T-helper 1 cell treated with Interleukin-12 subunit alpha and Interleukin-12 subunit beta and Interleukin-4 antibody, amounts not matched to agents 30 μg/mL and 1 μg/mL, for 36 hours (primary cell): ENCODE results near the gene GRIK2.

Experiments used
- H3K27ac Mint-ChIP-seq: one replicate; pipeline ENCODE4 v1.8.0; 2021; ENCODE audit warnings: mild to moderate bottlenecking, mixed read lengths
- H3K27me3 Mint-ChIP-seq: one replicate; pipeline ENCODE4 v1.8.0; 2021; ENCODE audit warnings: low read depth, mixed read lengths
- H3K36me3 Mint-ChIP-seq: one replicate; pipeline ENCODE4 v1.8.0; 2021; ENCODE audit warnings: low read depth, mixed read lengths
- H3K4me1 Mint-ChIP-seq: one replicate; pipeline ENCODE4 v1.8.0; 2021; ENCODE audit warnings: low read depth, mixed read lengths
- H3K4me3 Mint-ChIP-seq: one replicate; pipeline ENCODE4 v1.8.0; 2021; ENCODE audit warnings: mild to moderate bottlenecking, moderate library complexity, mixed read lengths
- H3K9me3 Mint-ChIP-seq: one replicate; pipeline ENCODE4 v1.8.0; 2021; ENCODE audit warnings: mixed read lengths

Gene GRIK2

DNA sequence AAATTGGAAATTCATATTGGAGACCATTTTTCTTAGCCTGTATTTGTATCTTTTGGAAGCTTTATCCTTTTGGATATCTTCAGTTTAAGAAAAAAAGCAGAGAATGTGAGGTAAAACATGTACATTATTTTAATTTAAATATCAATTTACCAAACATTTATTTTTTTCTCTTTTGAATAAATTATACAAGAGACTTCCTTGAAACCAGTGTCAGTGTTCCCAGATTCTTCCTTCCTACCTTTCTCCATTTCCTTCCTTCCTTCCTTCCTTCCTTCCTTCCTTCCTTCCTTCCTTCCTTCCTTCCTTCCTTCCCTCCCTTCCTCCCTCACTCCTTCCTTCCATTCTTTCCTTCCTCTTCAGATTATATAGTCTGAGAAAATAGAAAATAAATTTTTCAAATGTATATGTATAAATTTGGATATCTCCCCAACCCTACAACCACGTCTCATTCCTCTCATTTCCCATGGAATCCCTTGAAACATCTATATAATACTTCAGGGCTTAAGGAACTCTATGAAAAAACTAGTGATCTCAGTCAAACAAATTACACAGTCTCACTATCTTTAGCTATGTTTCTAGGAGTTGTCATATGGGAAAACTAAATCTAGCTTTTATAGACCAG is 528.4 kb downstream of the GRIK2 start:
- H3K27me3 Mint-ChIP-seq, result no peaks in the 10 kb centered on the region
- no peaks in the 10 kb centered on the region for H3K4me1 Mint-ChIP-seq
- H3K9me3 Mint-ChIP-seq, result no peaks in the 10 kb centered on the region
- no peak overlapping the region for H3K27ac Mint-ChIP-seq
- no peaks in the 10 kb centered on the region for H3K36me3 Mint-ChIP-seq
- no peak overlapping the region for H3K4me3 Mint-ChIP-seq

DNA sequence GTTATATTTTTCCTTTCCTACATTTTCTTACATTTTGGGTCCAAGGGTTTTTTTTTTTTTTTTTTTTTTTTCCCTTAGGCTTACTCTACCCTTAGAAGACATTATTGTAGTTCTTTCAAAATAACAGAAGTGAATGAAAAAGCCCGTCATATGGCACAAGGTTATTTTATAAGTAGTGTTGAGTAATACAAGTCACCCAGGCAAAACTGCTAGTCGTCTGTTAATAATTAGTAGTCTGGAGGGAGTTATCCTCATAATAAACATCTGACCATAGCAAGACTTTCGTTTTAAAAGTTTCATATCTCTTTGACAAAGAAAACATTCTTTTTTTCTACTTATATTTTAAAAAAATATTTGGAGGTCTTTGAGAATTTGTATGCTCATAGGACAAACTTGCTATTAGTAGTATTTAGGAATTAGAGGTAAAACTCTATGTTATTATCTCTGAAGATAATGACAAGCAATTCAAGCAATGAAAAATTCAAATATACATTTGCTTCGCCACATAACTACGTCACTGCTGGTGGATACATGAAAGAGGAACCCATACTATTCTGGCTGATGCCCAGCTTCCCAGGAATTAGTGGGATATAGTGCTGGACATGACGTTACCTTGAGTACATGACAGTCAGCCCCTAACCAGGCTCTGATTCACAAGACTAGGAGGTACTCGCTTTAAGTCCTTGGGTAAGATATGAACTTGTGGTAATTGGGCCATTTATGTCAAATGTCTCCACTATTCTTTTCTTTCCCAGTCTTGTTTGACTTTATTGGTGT is 532.8 kb downstream of the GRIK2 start:
- no peak overlapping the region for H3K4me3 Mint-ChIP-seq
- no peaks in the 10 kb centered on the region for H3K4me1 Mint-ChIP-seq
- peaks cover 3% of the 10 kb centered on the region for H3K9me3 Mint-ChIP-seq
- no peaks in the 10 kb centered on the region for H3K36me3 Mint-ChIP-seq
- H3K27ac Mint-ChIP-seq, result no peak overlapping the region
- no peaks in the 10 kb centered on the region for H3K27me3 Mint-ChIP-seq

GRCh38 chr6:101931766-101932165 is 538.3 kb downstream of the GRIK2 start:
- Mint-ChIP-seq H3K9me3 (peaks cover 3% of the 10 kb centered on the region), H3K4me1 (no peaks in the 10 kb centered on the region), H3K4me3 (no peak overlapping the region), H3K36me3 (no peaks in the 10 kb centered on the region), H3K27me3 (no peaks in the 10 kb centered on the region), H3K27ac (no peak overlapping the region)

GRCh38 chr6:101932704-101933103 is 539.2 kb downstream of the GRIK2 start:
- Mint-ChIP-seq H3K4me1 (no peaks in the 10 kb centered on the region), H3K4me3 (no peak overlapping the region), H3K9me3 (peaks cover 3% of the 10 kb centered on the region), H3K27ac (no peak overlapping the region), H3K36me3 (no peaks in the 10 kb centered on the region), H3K27me3 (no peaks in the 10 kb centered on the region)

- Mint-ChIP-seq H3K27me3 (no peaks in the 10 kb centered on the region), H3K4me3 (no peak overlapping the region), H3K27ac (no peak overlapping the region), H3K4me1 (no peaks in the 10 kb centered on the region), H3K36me3 (no peaks in the 10 kb centered on the region), H3K9me3 (peaks cover 1% of the 10 kb centered on the region)
Measured at GRCh38 chr6:101935732-101936131, 542.2 kb downstream of the GRIK2 start.

DNA sequence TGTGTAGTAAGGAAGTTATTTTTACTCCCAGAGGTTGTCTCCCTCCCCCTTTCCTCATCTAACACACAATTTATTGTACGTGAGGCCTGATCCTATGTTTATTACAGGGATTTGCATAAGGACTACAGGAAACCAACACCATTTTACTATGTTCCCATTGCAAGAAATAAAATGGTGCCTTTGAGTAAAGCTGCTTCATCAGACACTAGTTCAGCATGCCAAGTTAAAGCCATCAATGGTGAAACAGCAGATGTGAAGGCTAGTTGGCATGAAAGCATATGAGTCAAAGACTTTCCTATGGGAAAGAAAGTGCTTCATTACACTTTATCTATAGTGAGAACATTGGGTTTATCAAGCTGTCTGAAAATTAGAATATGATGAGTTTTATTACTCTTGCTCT is 543.0 kb downstream of the GRIK2 start:
- no peaks in the 10 kb centered on the region for H3K36me3 Mint-ChIP-seq
- no peaks in the 10 kb centered on the region for H3K9me3 Mint-ChIP-seq
- no peaks in the 10 kb centered on the region for H3K27me3 Mint-ChIP-seq
- H3K27ac Mint-ChIP-seq, result no peak overlapping the region
- no peaks in the 10 kb centered on the region for H3K4me1 Mint-ChIP-seq
- H3K4me3 Mint-ChIP-seq, result no peak overlapping the region

- H3K4me1 Mint-ChIP-seq, result no peaks in the 10 kb centered on the region
- H3K36me3 Mint-ChIP-seq, result no peaks in the 10 kb centered on the region
- no peak overlapping the region for H3K4me3 Mint-ChIP-seq
- H3K9me3 Mint-ChIP-seq, result peaks cover under 1% of the 10 kb centered on the region
- H3K27ac Mint-ChIP-seq, result no peak overlapping the region
- H3K27me3 Mint-ChIP-seq, result no peaks in the 10 kb centered on the region
Measured at GRCh38 chr6:101937108-101937507, 543.6 kb downstream of the GRIK2 start.

- H3K27me3 Mint-ChIP-seq, result no peaks in the 10 kb centered on the region
- no peak overlapping the region for H3K4me3 Mint-ChIP-seq
- H3K4me1 Mint-ChIP-seq, result no peaks in the 10 kb centered on the region
- peaks cover 8% of the 10 kb centered on the region for H3K9me3 Mint-ChIP-seq
- no peaks in the 10 kb centered on the region for H3K36me3 Mint-ChIP-seq
- no peak overlapping the region for H3K27ac Mint-ChIP-seq
Measured at GRCh38 chr6:101940391-101940790, 546.9 kb downstream of the GRIK2 start.

GRCh38 chr6:101956961-101957360 is 563.5 kb downstream of the GRIK2 start:
- no peaks in the 10 kb centered on the region for H3K4me1 Mint-ChIP-seq
- no peaks in the 10 kb centered on the region for H3K27me3 Mint-ChIP-seq
- no peak overlapping the region for H3K27ac Mint-ChIP-seq
- no peak overlapping the region for H3K4me3 Mint-ChIP-seq
- H3K36me3 Mint-ChIP-seq, result no peaks in the 10 kb centered on the region
- H3K9me3 Mint-ChIP-seq, result no peaks in the 10 kb centered on the region

GRCh38 chr6:101961357-101961756 is 567.8 kb downstream of the GRIK2 start:
- Mint-ChIP-seq H3K9me3 (peaks cover 4% of the 10 kb centered on the region), H3K4me1 (no peaks in the 10 kb centered on the region), H3K36me3 (no peaks in the 10 kb centered on the region), H3K4me3 (no peak overlapping the region), H3K27ac (no peak overlapping the region), H3K27me3 (no peaks in the 10 kb centered on the region)

- Mint-ChIP-seq H3K4me1 (no peaks in the 10 kb centered on the region), H3K36me3 (no peaks in the 10 kb centered on the region), H3K4me3 (no peak overlapping the region), H3K27ac (no peak overlapping the region), H3K27me3 (no peaks in the 10 kb centered on the region), H3K9me3 (no peaks in the 10 kb centered on the region)
Measured at GRCh38 chr6:101980924-101981323, 587.4 kb downstream of the GRIK2 start.

- H3K9me3 Mint-ChIP-seq, result no peaks in the 10 kb centered on the region
- no peaks in the 10 kb centered on the region for H3K27me3 Mint-ChIP-seq
- H3K27ac Mint-ChIP-seq, result no peak overlapping the region
- H3K4me1 Mint-ChIP-seq, result no peaks in the 10 kb centered on the region
- H3K4me3 Mint-ChIP-seq, result no peak overlapping the region
- no peaks in the 10 kb centered on the region for H3K36me3 Mint-ChIP-seq
Measured at GRCh38 chr6:101986476-101986875, 593.0 kb downstream of the GRIK2 start.

GRCh38 chr6:101992286-101992685 is 598.8 kb downstream of the GRIK2 start:
- Mint-ChIP-seq H3K27ac (no peak overlapping the region), H3K4me3 (no peak overlapping the region), H3K36me3 (no peaks in the 10 kb centered on the region), H3K4me1 (no peaks in the 10 kb centered on the region), H3K9me3 (no peaks in the 10 kb centered on the region), H3K27me3 (no peaks in the 10 kb centered on the region)

DNA sequence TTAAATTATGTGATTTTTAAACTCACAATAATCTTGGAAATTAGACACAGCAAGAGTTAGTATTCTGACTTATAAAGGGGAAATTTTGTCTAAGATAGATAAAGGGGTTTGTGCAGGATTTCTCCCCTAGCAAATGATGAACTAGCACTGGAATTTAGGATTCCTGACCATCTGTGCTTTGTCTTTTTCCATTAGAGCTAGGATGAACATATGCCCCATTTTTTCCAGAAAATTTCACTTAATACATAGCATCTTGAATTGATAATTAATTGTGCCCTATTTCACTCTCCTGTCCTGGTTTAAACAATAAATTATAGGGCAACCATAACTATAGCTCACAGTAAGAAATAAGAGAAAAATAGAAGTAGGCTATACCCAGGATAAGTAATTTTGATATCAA is 601.0 kb downstream of the GRIK2 start:
- no peak overlapping the region for H3K4me3 Mint-ChIP-seq
- H3K4me1 Mint-ChIP-seq, result no peaks in the 10 kb centered on the region
- H3K27me3 Mint-ChIP-seq, result no peaks in the 10 kb centered on the region
- H3K27ac Mint-ChIP-seq, result no peak overlapping the region
- no peaks in the 10 kb centered on the region for H3K36me3 Mint-ChIP-seq
- H3K9me3 Mint-ChIP-seq, result no peaks in the 10 kb centered on the region

DNA sequence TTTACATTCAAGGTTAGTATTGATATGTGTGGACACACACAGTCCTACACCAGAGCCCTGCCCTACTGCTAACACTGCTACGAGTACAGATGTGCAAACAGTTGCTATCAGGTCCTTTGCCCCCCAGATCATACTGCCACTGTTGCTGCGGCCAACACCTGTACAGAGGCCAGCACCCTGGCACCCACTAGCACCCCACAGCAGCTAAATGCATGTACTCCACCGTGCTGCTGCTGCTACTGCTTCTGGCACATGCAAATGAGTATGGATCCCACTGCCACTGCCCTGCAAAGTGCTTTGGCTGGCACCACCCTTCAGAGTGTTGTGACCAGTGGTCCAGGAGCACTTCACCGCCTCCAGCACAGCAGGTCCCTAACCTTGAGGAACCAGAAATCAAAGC is 621.9 kb downstream of the GRIK2 start:
- Mint-ChIP-seq H3K27me3 (no peaks in the 10 kb centered on the region), H3K27ac (no peak overlapping the region), H3K9me3 (no peaks in the 10 kb centered on the region), H3K4me3 (no peak overlapping the region), H3K36me3 (no peaks in the 10 kb centered on the region), H3K4me1 (no peaks in the 10 kb centered on the region)
